T-helper 9 cell (primary cell): ENCODE data around the gene SAPCD2.
A peak's percentile ranks its signal among the peaks of the same experiment; 100 is the strongest.
"Not testable (repeated sequence)": the region's sequence is repeated elsewhere in the genome, so short reads cannot be mapped to it uniquely, and the experiment has no call there.

Experiments
- DNase-seq: peaks from one replicate; pipeline ENCODE4 v3.0.0-alpha.2; 2020
- total RNA-seq, 2 donors: gene quantifications; one replicate each; lab custom pipeline; 2026; lab: John Stamatoyannopoulos, UW

The SAPCD2 gene, protein sequence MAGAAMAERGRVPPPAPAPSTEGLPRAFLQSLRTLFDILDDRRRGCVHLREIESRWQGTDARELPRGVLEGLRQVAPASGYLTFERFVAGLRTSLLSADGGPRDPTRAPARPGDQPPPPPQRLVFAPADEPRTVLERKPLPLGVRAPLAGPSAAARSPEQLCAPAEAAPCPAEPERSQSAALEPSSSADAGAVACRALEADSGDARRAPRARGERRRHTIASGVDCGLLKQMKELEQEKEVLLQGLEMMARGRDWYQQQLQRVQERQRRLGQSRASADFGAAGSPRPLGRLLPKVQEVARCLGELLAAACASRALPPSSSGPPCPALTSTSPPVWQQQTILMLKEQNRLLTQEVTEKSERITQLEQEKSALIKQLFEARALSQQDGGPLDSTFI
- total RNA-seq, result 0.70 to 0.97 reads per million in 2 donors

DNA sequence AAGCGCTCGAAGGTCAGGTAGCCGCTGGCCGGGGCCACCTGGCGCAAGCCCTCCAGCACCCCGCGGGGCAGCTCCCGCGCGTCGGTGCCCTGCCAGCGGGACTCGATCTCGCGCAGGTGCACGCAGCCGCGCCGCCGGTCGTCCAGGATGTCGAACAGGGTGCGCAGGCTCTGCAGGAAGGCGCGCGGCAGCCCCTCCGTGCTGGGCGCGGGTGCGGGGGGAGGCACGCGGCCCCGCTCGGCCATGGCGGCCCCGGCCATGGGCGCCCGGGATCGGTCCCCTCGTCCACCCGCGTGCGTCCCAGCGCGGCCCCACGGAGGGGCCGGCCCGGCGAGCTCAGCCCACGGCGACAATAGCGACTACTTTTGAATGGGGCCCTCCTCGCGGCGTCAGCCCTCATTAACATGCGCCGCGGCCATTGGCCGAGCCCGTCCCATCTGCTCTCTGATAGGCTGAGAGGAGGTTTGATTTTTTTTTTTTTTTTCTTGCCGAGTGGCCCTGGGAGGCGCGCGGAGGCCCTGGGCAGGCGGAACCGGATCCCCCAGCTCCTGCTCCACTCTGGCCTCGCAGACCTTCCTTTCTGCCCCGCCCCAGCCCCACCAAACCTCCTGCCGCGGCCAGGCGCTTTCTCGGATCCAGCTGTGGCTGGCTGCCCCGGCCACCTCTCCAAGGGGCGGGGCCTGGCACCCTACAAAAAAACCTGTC lies at the start of gene SAPCD2:
SAPCD2 (minus strand) TSS at position 357 of the 705 bp plus-strand sequence; CDS start at position 260, 97 bp downstream.
- peak; percentile 77 for DNase-seq

DNA sequence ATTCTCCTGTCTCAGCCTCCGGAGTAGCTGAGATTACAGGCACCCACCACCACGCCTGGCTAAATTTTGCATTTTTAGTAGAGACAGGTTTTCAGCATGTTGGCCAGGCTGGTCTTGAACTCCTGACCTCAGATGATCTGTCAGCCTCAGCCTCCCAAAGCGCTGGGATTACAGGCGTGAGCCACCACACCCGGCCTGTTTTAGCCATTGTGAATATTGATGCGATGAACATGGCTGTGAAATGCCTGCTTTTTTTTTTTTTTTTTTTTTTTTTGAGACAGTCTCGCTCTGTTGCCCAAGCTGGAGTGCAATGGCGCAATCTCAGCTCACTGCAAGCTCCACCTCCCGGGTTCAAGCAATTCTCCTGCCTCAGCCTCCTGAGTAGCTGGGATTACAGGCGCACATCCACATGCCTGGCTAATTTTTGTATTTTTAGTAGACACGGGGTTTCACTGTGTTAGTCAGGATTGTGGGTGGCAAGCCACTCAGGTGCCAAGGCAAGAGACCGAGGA lies 47.8 kb upstream of the SAPCD2 start:
- not testable (repeated sequence) for DNase-seq

DNA sequence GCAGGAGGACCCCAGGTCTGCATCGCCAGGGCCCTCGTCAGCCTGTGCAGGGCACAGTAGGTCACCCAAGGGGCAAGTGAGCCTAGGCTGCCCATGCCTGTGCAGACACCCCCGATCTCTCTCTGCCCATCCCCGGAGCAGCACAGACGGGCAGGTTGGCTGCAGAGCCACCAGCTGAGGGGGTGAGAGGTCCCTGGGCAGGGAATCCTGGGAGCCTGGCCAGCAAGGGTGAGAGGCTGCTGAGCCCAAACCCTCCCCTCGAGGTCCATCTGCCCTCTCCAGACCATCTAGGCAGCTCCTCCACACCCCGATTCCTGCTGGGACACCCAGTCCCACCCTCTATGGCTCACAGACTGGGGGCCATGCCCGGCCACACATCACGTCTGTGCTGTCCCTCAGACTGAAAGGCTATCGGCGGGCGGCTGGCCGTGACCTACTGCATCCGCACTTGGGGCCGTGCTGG lies 46.9 kb upstream of the SAPCD2 start:
- DNase-seq, result no peak

DNA sequence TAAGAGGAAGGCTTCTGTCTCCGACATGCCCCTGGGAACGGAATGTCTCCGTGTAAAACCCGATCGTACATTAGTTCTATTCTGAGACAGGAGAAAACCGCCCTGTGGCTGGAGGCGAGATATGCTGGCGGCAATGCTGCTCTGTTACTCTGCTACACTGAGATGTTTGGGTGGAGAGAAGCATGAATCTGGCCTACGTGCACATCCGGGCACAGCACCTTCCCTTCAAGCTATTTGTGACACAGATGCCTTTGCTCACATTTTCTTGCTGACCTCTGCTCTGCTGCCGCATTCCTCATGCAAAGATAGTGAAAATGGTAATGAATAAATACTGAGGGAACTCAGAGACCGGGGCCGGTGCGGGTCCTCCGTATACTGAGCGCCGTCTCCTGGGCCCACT lies 46.4 kb upstream of the SAPCD2 start:
- no peak for DNase-seq

DNA sequence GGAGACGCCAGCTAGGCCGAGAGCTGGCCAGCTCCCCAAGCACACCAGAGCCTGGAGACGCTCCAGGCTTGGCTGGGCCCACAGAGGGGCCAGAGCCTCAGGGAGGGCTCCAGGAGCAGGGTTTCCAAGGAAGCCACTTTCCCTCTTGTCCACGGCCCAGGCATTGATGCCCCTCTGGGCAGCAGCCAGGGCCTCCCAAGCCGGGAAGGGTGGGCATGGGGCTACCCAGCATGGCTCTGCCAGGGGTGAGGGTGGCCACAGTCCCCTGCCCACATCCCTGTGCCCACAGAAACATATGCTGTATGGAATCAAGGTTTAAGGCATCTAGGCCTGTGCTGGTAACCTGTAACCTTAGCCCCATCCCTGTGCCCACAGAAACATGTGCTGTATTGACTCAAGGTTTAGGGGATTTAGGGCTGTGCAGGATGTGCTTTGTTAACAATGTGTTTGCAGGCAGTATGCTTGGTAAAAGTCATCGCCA lies 45.7 kb upstream of the SAPCD2 start:
- no peak for DNase-seq

DNA sequence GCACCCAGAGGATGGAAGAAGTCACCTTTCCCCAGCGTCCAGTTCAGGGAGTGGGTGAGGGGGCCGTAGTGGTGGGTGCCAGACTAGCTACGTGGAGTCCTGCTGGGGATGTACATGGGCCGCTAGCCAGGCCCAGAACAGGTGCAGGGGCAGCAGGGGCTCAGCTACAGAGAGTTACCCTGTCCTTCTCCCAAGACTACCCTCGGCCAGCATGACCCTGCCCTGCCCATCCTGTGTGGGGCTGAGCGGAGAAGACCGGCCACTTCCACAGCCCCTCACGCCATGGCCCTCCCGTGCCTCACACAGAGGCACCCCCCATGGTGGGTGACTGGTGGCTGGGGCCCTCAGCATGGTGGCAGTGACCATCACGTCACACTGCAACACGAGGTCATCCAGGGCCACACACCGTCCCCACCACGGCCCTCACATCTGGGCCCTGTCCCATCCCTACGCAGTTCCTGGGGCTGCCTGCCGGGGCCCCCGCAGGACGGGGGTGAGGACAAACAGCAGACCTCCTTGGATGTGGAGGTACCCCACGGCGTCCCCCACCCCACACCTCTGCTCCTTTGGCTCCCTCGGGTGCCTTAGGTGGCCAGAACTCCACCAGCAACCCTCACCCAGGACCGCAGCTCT lies 45.2 kb upstream of the SAPCD2 start:
- DNase-seq, result no peak

DNA sequence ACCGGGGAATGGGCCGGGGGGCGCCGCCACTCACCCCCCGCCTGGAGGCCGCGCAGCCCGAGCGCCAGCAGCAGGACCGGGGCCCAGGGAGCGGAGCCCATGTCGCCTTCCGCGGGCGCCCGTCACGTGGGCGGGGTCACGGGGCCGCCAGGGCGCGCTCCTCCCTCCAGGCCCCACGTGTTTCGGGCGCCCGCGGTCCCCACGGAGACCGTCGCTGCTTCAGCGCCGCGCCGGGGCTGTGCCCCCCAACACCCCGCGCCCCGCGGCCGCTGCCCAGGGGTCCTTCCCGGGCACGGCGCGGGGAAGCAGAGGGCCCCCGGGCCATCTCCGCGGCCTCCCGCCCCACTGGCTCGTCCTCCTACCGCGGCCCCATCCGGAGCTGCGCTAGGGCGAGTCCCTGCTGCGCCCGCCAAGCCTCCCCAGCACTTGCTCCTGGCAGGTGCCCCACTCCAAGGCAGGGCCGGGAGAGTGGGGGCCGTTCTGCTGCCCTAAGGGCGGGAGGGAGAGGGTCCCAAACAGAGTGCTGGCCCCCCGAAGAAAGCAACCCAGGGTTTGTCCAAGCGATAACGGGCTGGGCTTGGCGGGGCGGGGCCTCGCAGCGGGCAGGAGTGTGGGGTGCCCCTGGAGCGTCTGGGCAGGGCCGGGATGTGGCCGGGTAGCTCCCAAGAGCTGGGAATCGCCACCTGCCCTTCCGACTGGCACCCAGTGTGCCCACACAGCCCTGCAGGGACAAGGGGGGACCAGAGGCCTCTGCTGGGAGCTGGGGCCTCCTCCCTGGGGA lies 44.4 kb upstream of the SAPCD2 start, which contains the start of gene DPP7:
DPP7 (minus strand) TSS at position 121 of the 781 bp plus-strand sequence; CDS start at position 101, 20 bp downstream.
- DNase-seq, result peak; percentile 76

DNA sequence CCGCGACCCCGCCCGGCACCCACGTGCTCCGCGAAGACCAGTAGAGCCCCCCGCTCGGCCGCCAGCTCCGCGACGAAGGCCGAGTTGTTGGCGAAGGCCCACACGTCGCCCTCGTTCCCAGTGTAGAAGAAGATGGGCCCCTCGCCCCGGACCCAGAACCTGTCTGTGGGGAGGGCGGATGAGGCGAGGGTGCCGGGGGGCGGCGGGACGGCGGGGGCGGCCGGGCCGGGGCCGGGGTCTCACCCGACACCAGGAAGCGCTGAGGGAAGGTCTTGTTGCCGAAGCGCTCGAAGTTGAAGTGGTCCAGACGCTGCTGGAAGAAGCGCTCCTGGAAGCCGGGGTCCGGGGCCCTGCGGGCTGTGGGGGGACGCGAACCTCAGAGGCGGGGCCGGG lies 43.9 kb upstream of the SAPCD2 start:
- no peak for DNase-seq

DNA sequence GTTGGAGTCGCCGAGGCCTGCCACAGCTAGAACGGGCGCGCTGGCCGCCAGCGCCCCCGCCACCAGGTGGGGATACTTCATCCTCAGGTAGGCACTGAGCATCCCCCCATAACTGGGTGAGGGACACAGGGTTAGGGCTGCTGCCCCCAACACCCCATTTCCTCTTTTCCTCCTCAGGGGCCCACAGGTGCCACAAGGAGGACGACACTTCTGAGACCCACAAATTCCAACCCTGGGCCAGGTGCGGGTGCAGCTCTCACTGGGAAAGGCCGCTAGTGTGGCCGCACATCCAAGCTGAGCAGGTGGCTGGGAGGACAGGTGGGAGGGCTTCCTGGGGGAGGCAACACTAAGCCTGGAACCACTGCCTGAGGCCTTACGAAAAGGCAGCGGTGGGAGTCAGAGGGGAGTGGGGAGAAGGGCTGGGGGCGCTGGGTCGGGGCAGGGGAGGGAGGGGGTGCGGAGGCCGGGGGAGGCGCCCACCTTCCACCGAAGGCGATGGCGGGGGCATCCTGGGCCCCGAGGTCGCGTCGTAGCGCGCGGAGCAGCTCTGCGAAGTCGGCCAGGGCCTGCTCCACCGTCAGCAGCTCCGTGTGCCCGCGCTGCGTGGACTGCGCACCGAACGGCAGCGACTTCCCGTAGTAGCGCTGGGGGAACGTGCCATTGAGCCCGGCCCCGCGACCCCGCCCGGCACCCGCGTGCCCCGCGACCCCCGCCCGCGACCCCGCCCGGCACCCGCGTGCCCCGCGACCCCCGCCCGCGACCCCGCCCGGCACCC lies 43.2 kb upstream of the SAPCD2 start:
- peak; percentile 26 for DNase-seq

DNA sequence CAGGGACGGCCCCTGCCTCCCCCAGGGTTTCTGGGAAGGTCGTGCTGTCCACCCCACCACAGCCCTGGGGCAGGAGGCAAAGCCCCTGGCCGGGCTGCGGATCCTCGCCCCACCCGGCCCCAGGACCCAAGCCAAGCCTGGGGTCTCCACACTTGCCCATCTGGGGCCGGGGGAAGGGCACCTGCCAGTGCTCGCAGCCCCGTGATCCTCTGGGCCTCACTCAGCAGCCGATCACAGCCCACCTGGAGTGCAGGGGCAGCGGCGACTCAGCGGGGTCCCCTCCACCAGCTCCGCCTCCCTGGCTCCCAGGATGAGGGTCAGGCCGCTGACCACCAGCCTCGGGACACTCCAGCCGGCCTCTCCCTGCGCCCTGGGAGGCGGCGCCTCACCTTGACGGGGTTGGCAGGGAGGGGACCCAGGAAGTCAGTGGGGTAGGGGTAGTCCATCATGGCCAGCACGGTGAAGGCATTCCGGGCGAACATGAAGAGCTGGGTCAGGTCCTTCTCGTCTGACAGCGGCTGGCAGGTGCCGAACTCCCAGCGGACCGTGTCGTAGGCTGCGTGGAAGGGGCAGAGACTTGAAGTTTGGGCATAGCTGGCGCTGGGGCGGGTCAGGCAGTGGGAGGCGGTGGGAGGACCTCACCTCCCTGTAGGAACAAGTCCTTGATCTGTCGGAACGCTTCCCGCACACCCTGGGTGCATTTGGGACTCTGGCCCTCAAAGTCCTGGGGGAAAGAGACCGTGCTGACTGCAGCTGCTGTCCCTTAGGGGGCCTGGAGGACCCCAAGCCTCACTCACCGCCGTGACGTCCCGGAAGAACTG lies 42.4 kb upstream of the SAPCD2 start:
- no peak for DNase-seq

DNA sequence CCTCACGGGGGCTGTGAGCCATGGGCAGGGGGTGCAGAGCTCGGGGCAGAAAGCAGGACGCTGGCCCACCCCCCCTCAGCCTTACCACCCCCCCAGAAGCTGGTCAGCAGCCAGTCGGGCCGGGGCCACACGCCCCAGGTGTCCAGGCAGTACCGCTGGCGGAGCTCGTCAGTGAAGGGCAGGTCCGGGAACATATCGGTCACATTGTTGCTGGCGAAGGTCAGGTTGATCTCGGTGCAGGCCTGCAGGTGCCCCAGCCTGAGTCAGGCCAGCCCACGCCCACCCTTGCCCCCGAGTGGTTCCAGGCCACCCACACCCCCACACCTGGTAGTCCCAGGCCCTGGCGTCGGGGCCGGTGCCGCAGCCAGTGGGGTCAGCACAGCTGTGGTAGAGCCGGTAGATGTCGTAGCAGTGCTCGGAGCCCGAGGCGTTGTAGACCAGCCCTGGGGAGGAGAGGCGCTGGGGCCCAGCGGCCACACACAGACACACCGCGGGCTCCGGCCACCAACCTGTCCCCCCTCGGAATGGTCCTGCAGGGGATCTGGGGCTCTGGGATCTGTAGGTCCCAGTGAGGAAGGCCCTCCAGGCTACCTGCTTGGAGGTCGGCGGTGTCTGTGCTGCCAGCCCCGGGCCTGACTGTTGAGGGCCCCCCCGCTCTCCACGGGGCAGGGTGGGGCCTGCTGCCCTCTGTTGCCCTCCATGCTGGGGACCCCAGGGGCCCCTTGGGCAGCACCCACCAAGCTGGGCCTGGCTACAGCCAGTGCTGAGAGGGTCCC lies 41.6 kb upstream of the SAPCD2 start:
- DNase-seq, result no peak

DNA sequence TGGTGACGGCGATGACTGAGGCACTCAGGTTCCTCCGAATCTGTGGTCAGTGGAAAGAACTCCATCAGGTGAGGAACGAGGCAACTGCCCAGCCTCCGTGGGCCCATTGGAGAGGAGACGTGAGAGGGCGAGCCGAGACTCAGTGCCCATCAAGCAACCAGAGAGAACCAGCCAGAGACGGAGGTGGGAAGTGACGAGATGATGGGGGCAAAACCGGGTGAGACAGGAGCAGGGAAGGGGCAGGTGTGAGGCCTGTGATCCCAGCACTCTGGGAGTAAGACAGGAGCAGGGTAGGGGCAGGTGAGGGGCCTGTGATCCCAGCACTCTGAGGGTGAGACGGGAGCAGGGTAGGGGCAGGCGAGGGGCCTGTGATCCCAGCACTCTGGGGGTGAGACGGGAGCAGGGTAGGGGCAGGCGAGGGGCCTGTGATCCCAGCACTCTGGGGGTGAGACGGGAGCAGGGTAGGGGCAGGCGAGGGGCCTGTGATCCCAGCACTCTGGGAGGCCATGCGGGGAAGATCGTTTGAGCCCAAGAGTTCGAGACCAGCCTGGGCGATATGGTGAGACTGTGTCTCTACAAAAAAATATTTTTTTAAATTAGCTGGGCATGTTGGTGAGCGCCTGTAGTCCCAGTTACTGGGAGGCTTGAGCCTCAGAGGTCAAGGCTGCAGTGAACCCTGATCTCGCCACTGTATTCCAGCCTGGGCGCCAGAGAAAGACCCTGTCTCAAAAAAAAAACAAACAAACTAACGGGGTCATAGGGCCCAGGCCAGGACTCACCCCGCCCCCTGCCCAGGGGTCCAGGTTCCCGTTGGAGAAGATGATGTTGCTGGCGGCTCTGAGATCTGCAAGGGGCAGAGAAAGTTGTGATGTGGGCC lies 40.8 kb upstream of the SAPCD2 start:
- no peak for DNase-seq

DNA sequence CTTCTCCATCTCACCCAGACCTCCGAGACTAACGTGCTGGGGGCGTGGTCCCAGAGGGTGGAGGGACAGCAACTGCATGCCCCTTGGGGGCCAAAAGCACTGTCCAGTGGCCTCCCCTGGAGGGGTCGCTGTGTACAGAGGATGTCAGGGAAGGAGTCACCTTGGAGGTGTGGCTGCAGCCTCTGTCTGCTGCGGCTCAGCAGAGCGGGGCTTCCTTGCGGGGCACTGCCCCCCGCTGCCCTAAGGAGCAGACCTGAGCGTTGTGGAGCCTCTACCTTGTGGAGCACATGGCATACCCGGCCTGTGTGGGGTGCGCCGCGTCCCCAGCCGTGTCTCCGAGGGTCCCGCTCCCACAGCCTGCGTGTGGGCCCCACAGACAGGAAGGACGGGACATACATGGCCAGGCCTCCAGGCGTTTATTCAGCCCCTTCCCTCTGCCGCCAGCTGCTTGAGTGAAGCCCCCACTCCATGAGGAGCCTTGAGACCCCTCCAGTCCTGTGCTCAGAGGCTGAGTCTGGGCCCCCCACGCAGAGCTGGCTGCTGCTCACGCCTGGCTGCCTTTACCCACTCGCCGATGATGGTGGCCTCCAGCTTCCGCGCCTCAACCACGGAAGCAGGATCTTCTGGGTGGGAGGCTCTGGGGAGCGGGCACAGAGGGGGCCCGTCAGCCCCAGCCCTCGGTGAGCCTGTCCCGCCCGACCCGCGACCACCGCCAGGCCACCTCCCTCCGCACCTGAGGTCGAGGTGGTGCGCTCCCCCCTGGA lies 40.0 kb upstream of the SAPCD2 start:
- DNase-seq, result no peak

DNA sequence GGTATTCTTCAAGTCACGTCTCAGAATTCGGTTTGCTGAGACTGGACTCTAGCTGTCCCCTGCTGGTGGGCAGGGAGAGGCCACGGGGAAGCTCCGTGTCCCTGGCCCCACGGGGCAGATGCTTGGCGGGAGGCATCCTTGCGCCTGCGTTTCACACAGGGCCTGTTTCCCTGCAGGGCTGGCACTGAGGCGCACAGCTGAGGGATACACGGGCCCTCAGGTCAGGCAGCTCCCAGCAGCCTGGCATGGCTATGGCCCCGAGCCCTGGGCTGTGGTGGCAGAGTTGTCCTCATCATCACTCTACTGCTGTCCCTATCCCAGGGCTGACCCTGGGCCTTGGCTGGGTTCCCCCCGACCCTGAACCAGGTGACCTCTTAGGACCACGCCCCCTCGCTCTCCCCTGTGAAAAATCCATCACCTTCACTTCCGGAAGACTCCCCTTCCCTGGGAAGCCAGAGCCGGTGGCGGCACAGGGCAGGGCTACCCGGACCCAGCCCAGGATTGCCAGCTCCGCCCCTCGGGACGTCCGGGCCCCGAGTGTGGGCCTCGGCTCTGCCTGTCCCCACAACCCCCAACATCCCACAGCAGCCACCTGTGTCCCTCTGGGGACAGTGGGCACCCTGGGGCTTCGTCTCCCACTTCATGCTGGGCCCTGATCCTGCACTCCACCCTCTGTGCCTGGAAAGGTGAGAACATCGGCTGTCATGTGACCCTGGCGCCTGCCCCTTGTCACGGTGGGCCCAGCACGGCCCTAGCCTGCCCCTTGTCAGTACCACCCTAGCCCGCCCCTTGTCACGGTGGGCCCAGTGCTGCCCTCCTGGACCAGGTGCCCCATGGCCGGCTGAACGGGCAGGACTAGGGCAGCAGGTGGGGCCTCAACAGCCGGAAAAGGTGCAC lies 39.1 kb upstream of the SAPCD2 start:
- DNase-seq, result no peak

DNA sequence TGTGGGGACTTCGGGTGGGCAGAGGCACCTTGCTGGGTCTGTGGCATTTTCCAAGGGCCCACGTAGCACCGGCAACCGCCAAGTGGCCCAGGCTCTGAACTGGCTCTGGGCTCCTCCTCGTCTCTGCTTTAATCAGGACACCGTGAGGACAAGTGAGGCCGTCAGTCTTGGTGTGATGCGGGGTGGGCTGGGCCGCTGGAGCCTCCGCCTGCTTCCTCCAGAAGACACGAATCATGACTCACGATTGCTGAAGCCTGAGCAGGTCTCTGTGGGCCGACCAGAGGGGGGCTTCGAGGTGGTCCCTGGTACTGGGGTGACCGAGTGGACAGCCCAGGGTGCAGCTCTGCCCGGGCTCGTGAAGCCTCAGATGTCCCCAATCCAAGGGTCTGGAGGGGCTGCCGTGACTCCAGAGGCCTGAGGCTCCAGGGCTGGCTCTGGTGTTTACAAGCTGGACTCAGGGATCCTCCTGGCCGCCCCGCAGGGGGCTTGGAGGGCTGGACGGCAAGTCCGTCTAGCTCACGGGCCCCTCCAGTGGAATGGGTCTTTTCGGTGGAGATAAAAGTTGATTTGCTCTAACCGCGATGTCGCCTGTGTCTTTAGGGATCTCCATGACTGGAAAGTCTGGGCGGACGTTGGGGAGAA lies 38.4 kb upstream of the SAPCD2 start:
- DNase-seq, result no peak

DNA sequence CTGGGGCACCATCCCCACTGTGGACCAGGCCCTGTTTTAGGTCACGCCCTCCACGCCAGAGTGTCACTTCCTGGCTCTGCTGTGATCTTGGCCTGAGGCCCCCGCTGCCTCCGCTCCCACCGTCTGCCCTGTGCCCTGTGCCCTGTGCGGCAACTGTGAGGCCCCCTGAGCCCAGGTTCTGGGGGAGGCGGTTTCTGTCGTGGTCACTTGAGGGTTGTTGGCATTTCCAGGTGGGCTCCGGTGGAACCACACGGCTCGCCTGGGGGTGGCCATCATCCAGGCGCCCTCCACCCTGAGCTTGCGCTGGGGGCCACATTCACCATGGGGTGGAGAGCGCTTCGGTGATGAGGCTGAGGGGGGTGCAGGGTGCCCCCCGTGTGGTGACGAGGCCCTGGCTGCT lies 37.6 kb upstream of the SAPCD2 start:
- no peak for DNase-seq
